K562 (cell line): ENCODE results near the gene HAND2. TPM values are rescaled to one million over a fixed set of nuclear protein-coding genes. Genes with fewer than 3 reads are reported as not detected.

ENCODE experiments used
- DPF2 ChIP-seq: fragments of 450-650 bp; IDR thresholded peaks from 2 replicates; pipeline ENCODE4 v1.6.1; 2016
- ETV5 ChIP-seq: sonication (generic); formaldehyde crosslinking; IDR thresholded peaks from 2 replicates; pipeline ENCODE4 v1.4.0; 2020; ENCODE audit warnings: low read depth, mild to moderate bottlenecking, missing genetic modification reagents
- FOXK2 ChIP-seq, 2 experiments: fragments of 450-650 bp; IDR thresholded peaks in 1 of 2; conservative IDR thresholded peaks in 1 of 2; 2 replicates each; pipeline ENCODE4 v1.6.1; 2016; ENCODE audit warnings: low read depth in 2 of 2, mild to moderate bottlenecking in 1 of 2
- GTF2E2 ChIP-seq: fragments of 200-800 bp; sonication (Bioruptor generic); IDR thresholded peaks from 2 replicates; pipeline ENCODE4 v1.6.1; 2016; ENCODE audit warnings: missing genetic modification characterization, missing compliant biosample characterization
- GTF2F1 ChIP-seq: IDR thresholded peaks from 2 replicates; pipeline ENCODE4 v1.6.1; 2011; ENCODE audit warnings: low read depth, low read length, improper control_type of control experiment
- HDAC6 ChIP-seq: IDR thresholded peaks from 2 replicates; pipeline ENCODE4 v1.6.1; 2012; ENCODE audit warnings: low read depth, mild to moderate bottlenecking, control low read depth, inconsistent platforms, low read length, moderate library complexity
- HNRNPLL ChIP-seq: fragments of 200-400 bp; formaldehyde crosslinking; IDR thresholded peaks from 2 replicates; pipeline ENCODE4 v1.6.1; 2017; ENCODE audit warnings: low read length, low read depth, mild to moderate bottlenecking; ENCODE audit not compliant: poor library complexity, severe bottlenecking
- KLF10 ChIP-seq: fragments of 250-450 bp; sonication (Bioruptor Pico); IDR thresholded peaks from 2 replicates; pipeline ENCODE4 v1.6.1; 2021; ENCODE audit warnings: matching md5 sums
- NFE2L1 ChIP-seq: fragments of 450-650 bp; IDR thresholded peaks from 2 replicates; pipeline ENCODE4 v1.6.1; 2016; ENCODE audit warnings: missing genetic modification characterization, low read depth, mild to moderate bottlenecking, missing compliant biosample characterization, moderate library complexity, borderline replicate concordance
- PCBP2 ChIP-seq: fragments of 200-400 bp; formaldehyde crosslinking; IDR thresholded peaks from 2 replicates; pipeline ENCODE4 v1.6.1; 2018; ENCODE audit warnings: low read length, low read depth, mild to moderate bottlenecking, moderate library complexity; ENCODE audit not compliant: poor library complexity, severe bottlenecking
- POLR2G ChIP-seq: fragments of 200-400 bp; formaldehyde crosslinking; IDR thresholded peaks from 2 replicates; pipeline ENCODE4 v1.6.1; 2017; ENCODE audit warnings: low read depth, mild to moderate bottlenecking, antibody characterized with exemption, low read length, moderate library complexity
- ZNF282 ChIP-seq: sonication (generic); formaldehyde crosslinking; IDR thresholded peaks from 2 replicates; pipeline ENCODE4 v1.8.1; 2023; ENCODE audit warnings: missing genetic modification reagents
- ZNF699 ChIP-seq: fragments of 250-450 bp; sonication (Bioruptor Pico); IDR thresholded peaks from 2 replicates; pipeline ENCODE4 v1.8.0; 2021; ENCODE audit warnings: mild to moderate bottlenecking, moderate library complexity; ENCODE audit not compliant: insufficient replicate concordance
- polyA plus RNA-seq, 8 experiments: library from polyadenylated mRNA; depleted of rRNA in 4 of 8; stranded (reverse) in 5 of 8; unstranded in 3 of 8; fragments of >200 nt; fragmentation: Nextera tagmentation in 2 of 8; fragmentation: Illumina TruSeq in 1 of 8; extraction: Ambion mirVana in 2 of 8; extraction: Trizol in 1 of 8; gene quantifications; 2 replicates each; pipeline versions ENCODE4 v1.2.1 to v1.2.3, GENCODE V29; 2011 to 2014; ENCODE audit warnings: inconsistent platforms in 1 of 8, missing spikeins in 1 of 8
- total RNA-seq, 7 experiments: library from RNA; depleted of rRNA in 6 of 7; stranded (reverse); fragments of >200 nt in 6 of 7; fragmentation: Illumina TruSeq in 2 of 7; extraction: Trizol in 2 of 7; gene quantifications; 2 replicates each; pipeline versions ENCODE4 v1.2.1 to v1.2.3, GENCODE V29; 2011 to 2021; ENCODE audit warnings: low replicate concordance in 1 of 7
- TF ChIP-seq, protein P1 (sequence below): fragments of 450-650 bp; IDR thresholded peaks from 2 replicates; pipeline ENCODE4 v1.6.1; 2016; ENCODE audit warnings: mild to moderate bottlenecking, moderate library complexity
- TF ChIP-seq, protein P2 (sequence below): fragments of 200-800 bp; sonication (Bioruptor generic); IDR thresholded peaks from 2 replicates; pipeline ENCODE4 v1.6.1; 2017; ENCODE audit warnings: missing genetic modification characterization, missing compliant biosample characterization

Gene HAND2
- total and polyA plus RNA-seq, 9 of the 15 experiments (the other 6 are each of a cell fraction or from before 2014, with no cell fraction given): 1.7 to 12.8 (median 4.9) TPM

DNA sequence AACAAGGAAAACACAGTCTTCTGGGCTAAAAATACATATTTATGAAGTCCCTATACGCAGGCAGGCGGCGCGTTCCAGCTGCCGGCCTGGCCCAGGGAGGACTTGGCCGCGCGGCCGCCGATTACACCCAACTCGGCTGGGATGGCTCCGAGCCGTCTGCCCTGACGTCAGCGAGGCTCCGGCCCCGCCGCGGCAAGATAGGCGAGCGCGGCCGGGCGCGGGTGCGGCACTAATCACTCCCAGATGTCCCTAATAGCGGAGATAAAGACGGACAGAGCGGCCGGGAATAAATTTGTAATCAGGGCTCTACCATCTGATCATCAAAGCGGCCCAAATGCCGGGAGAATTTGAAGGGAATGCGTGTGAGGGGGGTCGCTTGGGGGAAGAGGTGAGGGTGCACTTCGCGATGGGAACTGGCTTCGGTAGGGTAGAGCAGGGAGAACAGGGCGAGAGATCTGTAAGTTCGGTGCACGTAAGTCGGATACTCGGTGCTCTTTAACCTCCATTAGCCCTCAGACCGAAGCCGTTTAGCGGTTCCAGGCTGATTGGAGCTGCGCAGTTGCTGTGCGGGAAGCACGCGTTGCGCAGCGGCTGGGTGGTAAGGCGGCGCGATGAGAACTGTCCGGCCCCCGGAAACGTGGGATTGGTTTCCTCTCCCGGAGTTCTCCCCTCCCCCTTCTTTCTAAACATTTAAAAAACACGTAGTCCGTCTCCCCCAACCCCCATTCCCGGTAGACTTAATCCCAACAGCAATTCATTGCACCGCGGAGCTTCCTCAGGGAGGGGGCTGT is 7.7 kb downstream of the HAND2 start (continued):
- TF ChIP-seq, protein P1, sequence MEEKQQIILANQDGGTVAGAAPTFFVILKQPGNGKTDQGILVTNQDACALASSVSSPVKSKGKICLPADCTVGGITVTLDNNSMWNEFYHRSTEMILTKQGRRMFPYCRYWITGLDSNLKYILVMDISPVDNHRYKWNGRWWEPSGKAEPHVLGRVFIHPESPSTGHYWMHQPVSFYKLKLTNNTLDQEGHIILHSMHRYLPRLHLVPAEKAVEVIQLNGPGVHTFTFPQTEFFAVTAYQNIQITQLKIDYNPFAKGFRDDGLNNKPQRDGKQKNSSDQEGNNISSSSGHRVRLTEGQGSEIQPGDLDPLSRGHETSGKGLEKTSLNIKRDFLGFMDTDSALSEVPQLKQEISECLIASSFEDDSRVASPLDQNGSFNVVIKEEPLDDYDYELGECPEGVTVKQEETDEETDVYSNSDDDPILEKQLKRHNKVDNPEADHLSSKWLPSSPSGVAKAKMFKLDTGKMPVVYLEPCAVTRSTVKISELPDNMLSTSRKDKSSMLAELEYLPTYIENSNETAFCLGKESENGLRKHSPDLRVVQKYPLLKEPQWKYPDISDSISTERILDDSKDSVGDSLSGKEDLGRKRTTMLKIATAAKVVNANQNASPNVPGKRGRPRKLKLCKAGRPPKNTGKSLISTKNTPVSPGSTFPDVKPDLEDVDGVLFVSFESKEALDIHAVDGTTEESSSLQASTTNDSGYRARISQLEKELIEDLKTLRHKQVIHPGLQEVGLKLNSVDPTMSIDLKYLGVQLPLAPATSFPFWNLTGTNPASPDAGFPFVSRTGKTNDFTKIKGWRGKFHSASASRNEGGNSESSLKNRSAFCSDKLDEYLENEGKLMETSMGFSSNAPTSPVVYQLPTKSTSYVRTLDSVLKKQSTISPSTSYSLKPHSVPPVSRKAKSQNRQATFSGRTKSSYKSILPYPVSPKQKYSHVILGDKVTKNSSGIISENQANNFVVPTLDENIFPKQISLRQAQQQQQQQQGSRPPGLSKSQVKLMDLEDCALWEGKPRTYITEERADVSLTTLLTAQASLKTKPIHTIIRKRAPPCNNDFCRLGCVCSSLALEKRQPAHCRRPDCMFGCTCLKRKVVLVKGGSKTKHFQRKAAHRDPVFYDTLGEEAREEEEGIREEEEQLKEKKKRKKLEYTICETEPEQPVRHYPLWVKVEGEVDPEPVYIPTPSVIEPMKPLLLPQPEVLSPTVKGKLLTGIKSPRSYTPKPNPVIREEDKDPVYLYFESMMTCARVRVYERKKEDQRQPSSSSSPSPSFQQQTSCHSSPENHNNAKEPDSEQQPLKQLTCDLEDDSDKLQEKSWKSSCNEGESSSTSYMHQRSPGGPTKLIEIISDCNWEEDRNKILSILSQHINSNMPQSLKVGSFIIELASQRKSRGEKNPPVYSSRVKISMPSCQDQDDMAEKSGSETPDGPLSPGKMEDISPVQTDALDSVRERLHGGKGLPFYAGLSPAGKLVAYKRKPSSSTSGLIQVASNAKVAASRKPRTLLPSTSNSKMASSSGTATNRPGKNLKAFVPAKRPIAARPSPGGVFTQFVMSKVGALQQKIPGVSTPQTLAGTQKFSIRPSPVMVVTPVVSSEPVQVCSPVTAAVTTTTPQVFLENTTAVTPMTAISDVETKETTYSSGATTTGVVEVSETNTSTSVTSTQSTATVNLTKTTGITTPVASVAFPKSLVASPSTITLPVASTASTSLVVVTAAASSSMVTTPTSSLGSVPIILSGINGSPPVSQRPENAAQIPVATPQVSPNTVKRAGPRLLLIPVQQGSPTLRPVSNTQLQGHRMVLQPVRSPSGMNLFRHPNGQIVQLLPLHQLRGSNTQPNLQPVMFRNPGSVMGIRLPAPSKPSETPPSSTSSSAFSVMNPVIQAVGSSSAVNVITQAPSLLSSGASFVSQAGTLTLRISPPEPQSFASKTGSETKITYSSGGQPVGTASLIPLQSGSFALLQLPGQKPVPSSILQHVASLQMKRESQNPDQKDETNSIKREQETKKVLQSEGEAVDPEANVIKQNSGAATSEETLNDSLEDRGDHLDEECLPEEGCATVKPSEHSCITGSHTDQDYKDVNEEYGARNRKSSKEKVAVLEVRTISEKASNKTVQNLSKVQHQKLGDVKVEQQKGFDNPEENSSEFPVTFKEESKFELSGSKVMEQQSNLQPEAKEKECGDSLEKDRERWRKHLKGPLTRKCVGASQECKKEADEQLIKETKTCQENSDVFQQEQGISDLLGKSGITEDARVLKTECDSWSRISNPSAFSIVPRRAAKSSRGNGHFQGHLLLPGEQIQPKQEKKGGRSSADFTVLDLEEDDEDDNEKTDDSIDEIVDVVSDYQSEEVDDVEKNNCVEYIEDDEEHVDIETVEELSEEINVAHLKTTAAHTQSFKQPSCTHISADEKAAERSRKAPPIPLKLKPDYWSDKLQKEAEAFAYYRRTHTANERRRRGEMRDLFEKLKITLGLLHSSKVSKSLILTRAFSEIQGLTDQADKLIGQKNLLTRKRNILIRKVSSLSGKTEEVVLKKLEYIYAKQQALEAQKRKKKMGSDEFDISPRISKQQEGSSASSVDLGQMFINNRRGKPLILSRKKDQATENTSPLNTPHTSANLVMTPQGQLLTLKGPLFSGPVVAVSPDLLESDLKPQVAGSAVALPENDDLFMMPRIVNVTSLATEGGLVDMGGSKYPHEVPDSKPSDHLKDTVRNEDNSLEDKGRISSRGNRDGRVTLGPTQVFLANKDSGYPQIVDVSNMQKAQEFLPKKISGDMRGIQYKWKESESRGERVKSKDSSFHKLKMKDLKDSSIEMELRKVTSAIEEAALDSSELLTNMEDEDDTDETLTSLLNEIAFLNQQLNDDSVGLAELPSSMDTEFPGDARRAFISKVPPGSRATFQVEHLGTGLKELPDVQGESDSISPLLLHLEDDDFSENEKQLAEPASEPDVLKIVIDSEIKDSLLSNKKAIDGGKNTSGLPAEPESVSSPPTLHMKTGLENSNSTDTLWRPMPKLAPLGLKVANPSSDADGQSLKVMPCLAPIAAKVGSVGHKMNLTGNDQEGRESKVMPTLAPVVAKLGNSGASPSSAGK: peak; percentile 74
- TF ChIP-seq GTF2F1 (no peak), ETV5 (no peak), GTF2E2 (tag) (no peak), KLF10 (CRISPR knock-in tag) (no peak), POLR2G (peak; percentile 77), DPF2 (0 out of 2 replicates have a peak, but pooled peaks have one; percentile 30), ZNF699 (CRISPR knock-in tag) (no peak), HDAC6 (no peak), FOXK2 (conservative IDR thresholded peaks at IDR 0.05 in 1 of 2, IDR thresholded peaks at IDR 0.05 in 1 of 2; ENCODE audit: low read depth in 2 of 2) (no peak), PCBP2 (no peak), HNRNPLL (peak; percentile 72), ZNF282 (CRISPR knock-in tag) (no peak), NFE2L1 (no peak)
- TF ChIP-seq, protein P2, sequence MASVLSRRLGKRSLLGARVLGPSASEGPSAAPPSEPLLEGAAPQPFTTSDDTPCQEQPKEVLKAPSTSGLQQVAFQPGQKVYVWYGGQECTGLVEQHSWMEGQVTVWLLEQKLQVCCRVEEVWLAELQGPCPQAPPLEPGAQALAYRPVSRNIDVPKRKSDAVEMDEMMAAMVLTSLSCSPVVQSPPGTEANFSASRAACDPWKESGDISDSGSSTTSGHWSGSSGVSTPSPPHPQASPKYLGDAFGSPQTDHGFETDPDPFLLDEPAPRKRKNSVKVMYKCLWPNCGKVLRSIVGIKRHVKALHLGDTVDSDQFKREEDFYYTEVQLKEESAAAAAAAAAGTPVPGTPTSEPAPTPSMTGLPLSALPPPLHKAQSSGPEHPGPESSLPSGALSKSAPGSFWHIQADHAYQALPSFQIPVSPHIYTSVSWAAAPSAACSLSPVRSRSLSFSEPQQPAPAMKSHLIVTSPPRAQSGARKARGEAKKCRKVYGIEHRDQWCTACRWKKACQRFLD (CRISPR knock-in tag): no peak
